HK-2 (cell line): ENCODE measurements around the gene RAB39B.
"Not testable (repeated sequence)": the region's sequence is repeated elsewhere in the genome, so short reads cannot be mapped to it uniquely, and the experiment has no call there.

Source experiments
- DNase-seq: peaks from one replicate; pipeline ENCODE4 v3.0.0-alpha.2; 2018; ENCODE audit not compliant: unreplicated experiment

Gene RAB39B

GRCh38 chrX:155263854-155264628 is at the start of gene RAB39B:
RAB39B (minus strand) TSS chrX:155264491; CDS start chrX:155264288, 203 bp downstream.
- peak; percentile 32 for DNase-seq

- peak; percentile 8 for DNase-seq
These were observed 49.5 kb upstream of the RAB39B start for GRCh38 chrX:155313766-155314165.

GRCh38 chrX:155293771-155294170 is 29.5 kb upstream of the RAB39B start:
- DNase-seq = no peak

- DNase-seq = no peak
These were observed 15.6 kb upstream of the RAB39B start for GRCh38 chrX:155279873-155280272.

GRCh38 chrX:155270969-155271368 is 6.7 kb upstream of the RAB39B start:
- no peak for DNase-seq

GRCh38 chrX:155267995-155268394 is 3.7 kb upstream of the RAB39B start:
- DNase-seq = not testable (repeated sequence)

GRCh38 chrX:155266439-155266838 is 2.1 kb upstream of the RAB39B start:
- no peak for DNase-seq

GRCh38 chrX:155262970-155263754 is 1.1 kb downstream of the RAB39B start:
- DNase-seq = no peak

GRCh38 chrX:155259752-155260151 is 4.5 kb downstream of the RAB39B start:
- DNase-seq = no peak

- DNase-seq = no peak
These were observed 12.9 kb downstream of the RAB39B start for GRCh38 chrX:155251391-155251790.

- DNase-seq = no peak
These were observed 16.8 kb downstream of the RAB39B start for GRCh38 chrX:155247497-155247896.

- peak; percentile 1 for DNase-seq
These were observed 17.5 kb downstream of the RAB39B start for GRCh38 chrX:155246748-155247147.

- no peak for DNase-seq
These were observed 22.0 kb downstream of the RAB39B start for GRCh38 chrX:155242300-155242699.

- DNase-seq = no peak
These were observed 26.6 kb downstream of the RAB39B start for GRCh38 chrX:155237719-155238118.

GRCh38 chrX:155235891-155236290 is 28.4 kb downstream of the RAB39B start:
- DNase-seq = no peak

GRCh38 chrX:155231163-155231562 is 33.1 kb downstream of the RAB39B start:
- DNase-seq = no peak

GRCh38 chrX:155225774-155226173 is 38.5 kb downstream of the RAB39B start:
- no peak for DNase-seq

GRCh38 chrX:155223746-155224145 is 40.5 kb downstream of the RAB39B start:
- DNase-seq = not testable (repeated sequence)

- no peak for DNase-seq
These were observed 42.9 kb downstream of the RAB39B start for GRCh38 chrX:155221351-155221750.

GRCh38 chrX:155218777-155219176 is 45.5 kb downstream of the RAB39B start:
- DNase-seq = no peak

- DNase-seq = no peak
These were observed 47.3 kb downstream of the RAB39B start for GRCh38 chrX:155216940-155217440.

GRCh38 chrX:155216179-155216939 is 47.9 kb downstream of the RAB39B start, which contains the start of gene VBP1:
VBP1 (plus strand) TSS chrX:155216460; CDS start chrX:155216483, 23 bp downstream.
- DNase-seq = peak; percentile 93
